GM12892 (cell line): ENCODE data around the gene LAMA4.

Experiments used
- POLR2A ChIP-seq: IDR thresholded peaks from 2 replicates; pipeline ENCODE4 v1.6.1; 2011; ENCODE audit warnings: low read depth, low read length, control low read depth
- POLR2AphosphoS5 ChIP-seq: IDR thresholded peaks from 2 replicates; pipeline ENCODE4 v1.6.1; 2011; ENCODE audit warnings: low read depth, low read length, control low read depth
- TAF1 ChIP-seq: IDR thresholded peaks from 2 replicates; pipeline ENCODE4 v1.6.1; 2011; ENCODE audit warnings: low read depth, mild to moderate bottlenecking, control low read depth, low read length, borderline replicate concordance

GRCh38 chr6:112193117-112193516, 61.2 kb downstream of the LAMA4 start:
- TF ChIP-seq TAF1 = no peak
- TF ChIP-seq POLR2A = no peak
- TF ChIP-seq POLR2AphosphoS5 = no peak
